SK-N-MC (cell line): ENCODE results near the gene MKS1.

Source experiments
- EZH2 ChIP-seq: fragments of 200-600 bp; sonication (generic); IDR thresholded peaks from one replicate; pipeline ENCODE4 v1.6.1; 2017; ENCODE audit warnings: antibody characterized with exemption
- FOXP2 ChIP-seq: optimal IDR thresholded peaks from 2 replicates; pipeline ENCODE3; 2011; ENCODE audit warnings: mild to moderate bottlenecking, moderate library complexity; ENCODE audit not compliant: insufficient read depth; ENCODE audit errors: extremely low read length, control extremely low read depth
- POLR2AphosphoS5 ChIP-seq: IDR thresholded peaks from 2 replicates; pipeline ENCODE4 v1.6.1; 2012; ENCODE audit warnings: mild to moderate bottlenecking, low read depth, low read length, borderline replicate concordance

DNA sequence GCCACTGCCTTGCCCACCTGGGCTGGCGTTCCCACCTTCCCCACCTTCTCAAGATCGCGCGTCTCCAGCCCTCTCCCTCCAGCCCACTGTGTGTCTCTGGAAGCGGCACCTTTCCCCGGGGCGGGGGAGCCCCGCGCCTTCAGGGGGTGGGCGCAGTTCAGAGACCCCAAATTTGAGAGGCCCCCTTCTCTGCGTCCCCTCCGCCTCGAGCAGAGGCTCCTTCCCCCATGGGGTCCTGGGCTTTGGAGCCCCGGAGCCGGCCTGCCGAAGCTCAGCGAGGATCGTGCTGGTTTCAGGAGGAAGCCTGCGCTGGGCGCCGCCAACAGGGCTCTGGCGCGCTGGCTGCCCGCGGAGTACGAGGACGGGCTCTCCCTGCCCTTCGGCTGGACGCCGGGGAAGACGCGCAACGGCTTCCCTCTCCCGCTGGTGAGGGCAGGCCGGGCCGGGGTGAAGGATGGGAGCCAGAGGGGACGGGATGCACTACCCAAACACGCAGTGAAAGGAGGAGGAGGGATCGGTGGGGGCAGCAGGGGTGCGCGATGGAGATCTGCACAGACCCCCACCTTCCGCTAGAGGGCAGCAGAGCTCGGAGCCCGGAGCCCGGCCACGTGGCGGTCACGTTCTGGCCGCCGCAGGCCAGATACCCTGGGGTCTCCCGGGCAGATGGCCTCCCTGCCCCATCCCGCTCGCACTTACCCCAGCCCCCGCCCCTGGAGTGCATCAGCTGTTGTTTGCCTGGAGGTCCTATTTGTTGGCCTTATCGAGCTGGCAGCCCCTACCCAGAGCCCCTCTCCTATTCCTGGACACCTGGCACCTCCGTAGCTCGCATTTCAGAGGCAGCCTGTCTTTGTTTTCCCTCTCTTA is 30.4 kb upstream of the MKS1 start:
- TF ChIP-seq POLR2AphosphoS5 (no peak), EZH2 (no peak), FOXP2 (no peak)
